Measurements from ENCODE around the gene SLC44A1.

SLC44A1 gene

GRCh38 chr9:105385381-105385985 lies 141.0 kb downstream of the SLC44A1 start:
- Histone ChIP-seq H3K9ac (ENCODE audit: insufficient read length, low read depth) (no peak overlapping the region), H3K9me3 (ENCODE audit: insufficient read depth, low read length) (no peaks in the 10 kb centered on the region), H3K4me3 (ENCODE audit: insufficient read length, low read depth) (no peak overlapping the region), H3K4me1 (ENCODE audit: insufficient read depth, insufficient read length) (no peaks in the 10 kb centered on the region), H3K27me3 (ENCODE audit: insufficient read depth, insufficient read length) (no peaks in the 10 kb centered on the region), H3K36me3 (ENCODE audit: insufficient read depth, insufficient read length, low read length) (peaks cover 23% of the 10 kb centered on the region)
- TF ChIP-seq YY1 (IDR thresholded peaks at IDR 0.05; ENCODE audit: insufficient read depth, insufficient read length), result no peak
- TF ChIP-seq ZNF274 (IDR thresholded peaks at IDR 0.05; ENCODE audit: low read depth, low read length), result no peak
- no peak for TF ChIP-seq SUZ12 (IDR thresholded peaks at IDR 0.05; ENCODE audit: extremely low read depth, insufficient read depth, insufficient read length)
- DNase-seq (ENCODE audit: low read depth, low spot score), result no peak

GRCh38 chr9:105389796-105390195 lies 145.3 kb downstream of the SLC44A1 start:
- no peak for DNase-seq (ENCODE audit: low read depth, low spot score)
- Histone ChIP-seq H3K9ac (ENCODE audit: insufficient read length, low read depth) (no peak overlapping the region), H3K4me3 (ENCODE audit: insufficient read length, low read depth) (no peak overlapping the region), H3K9me3 (ENCODE audit: insufficient read depth, low read length) (no peaks in the 10 kb centered on the region), H3K27me3 (ENCODE audit: insufficient read depth, insufficient read length) (no peaks in the 10 kb centered on the region), H3K36me3 (ENCODE audit: insufficient read depth, insufficient read length, low read length) (peaks cover 12% of the 10 kb centered on the region), H3K4me1 (ENCODE audit: insufficient read depth, insufficient read length) (no peaks in the 10 kb centered on the region)
- TF ChIP-seq ZNF274 (IDR thresholded peaks at IDR 0.05; ENCODE audit: low read depth, low read length) (no peak), YY1 (IDR thresholded peaks at IDR 0.05; ENCODE audit: insufficient read depth, insufficient read length) (no peak), SUZ12 (IDR thresholded peaks at IDR 0.05; ENCODE audit: extremely low read depth, insufficient read depth, insufficient read length) (no peak)

- Histone ChIP-seq H3K4me1 (ENCODE audit: insufficient read depth, insufficient read length) (no peaks in the 10 kb centered on the region), H3K9me3 (ENCODE audit: insufficient read depth, low read length) (no peaks in the 10 kb centered on the region), H3K36me3 (ENCODE audit: insufficient read depth, insufficient read length, low read length) (peaks cover 3% of the 10 kb centered on the region), H3K4me3 (ENCODE audit: insufficient read length, low read depth) (no peak overlapping the region), H3K27me3 (ENCODE audit: insufficient read depth, insufficient read length) (no peaks in the 10 kb centered on the region), H3K9ac (ENCODE audit: insufficient read length, low read depth) (no peak overlapping the region)
- TF ChIP-seq YY1 (IDR thresholded peaks at IDR 0.05; ENCODE audit: insufficient read depth, insufficient read length), result no peak
- no peak for TF ChIP-seq ZNF274 (IDR thresholded peaks at IDR 0.05; ENCODE audit: low read depth, low read length)
- TF ChIP-seq SUZ12 (IDR thresholded peaks at IDR 0.05; ENCODE audit: extremely low read depth, insufficient read depth, insufficient read length), result no peak
- no peak for DNase-seq (ENCODE audit: low read depth, low spot score)
Observed at GRCh38 chr9:105390871-105391270, 146.4 kb downstream of the SLC44A1 start.

GRCh38 chr9:105391288-105391687 lies 146.8 kb downstream of the SLC44A1 start:
- no peak for DNase-seq (ENCODE audit: low read depth, low spot score)
- Histone ChIP-seq H3K9ac (ENCODE audit: insufficient read length, low read depth) (no peak overlapping the region), H3K4me3 (ENCODE audit: insufficient read length, low read depth) (no peak overlapping the region), H3K27me3 (ENCODE audit: insufficient read depth, insufficient read length) (no peaks in the 10 kb centered on the region), H3K36me3 (ENCODE audit: insufficient read depth, insufficient read length, low read length) (no peaks in the 10 kb centered on the region), H3K4me1 (ENCODE audit: insufficient read depth, insufficient read length) (no peaks in the 10 kb centered on the region), H3K9me3 (ENCODE audit: insufficient read depth, low read length) (no peaks in the 10 kb centered on the region)
- TF ChIP-seq SUZ12 (IDR thresholded peaks at IDR 0.05; ENCODE audit: extremely low read depth, insufficient read depth, insufficient read length) (no peak), ZNF274 (IDR thresholded peaks at IDR 0.05; ENCODE audit: low read depth, low read length) (no peak), YY1 (IDR thresholded peaks at IDR 0.05; ENCODE audit: insufficient read depth, insufficient read length) (no peak)

GRCh38 chr9:105392531-105392930 lies 148.1 kb downstream of the SLC44A1 start:
- TF ChIP-seq ZNF274 (IDR thresholded peaks at IDR 0.05; ENCODE audit: low read depth, low read length) (no peak), YY1 (IDR thresholded peaks at IDR 0.05; ENCODE audit: insufficient read depth, insufficient read length) (no peak), SUZ12 (IDR thresholded peaks at IDR 0.05; ENCODE audit: extremely low read depth, insufficient read depth, insufficient read length) (no peak)
- no peaks in the 10 kb centered on the region for H3K36me3 ChIP-seq (ENCODE audit: insufficient read depth, insufficient read length, low read length)
- DNase-seq (ENCODE audit: low read depth, low spot score), result no peak
- no peaks in the 10 kb centered on the region for H3K27me3 ChIP-seq (ENCODE audit: insufficient read depth, insufficient read length)
- no peak overlapping the region for H3K4me3 ChIP-seq (ENCODE audit: insufficient read length, low read depth)
- H3K4me1 ChIP-seq (ENCODE audit: insufficient read depth, insufficient read length), result no peaks in the 10 kb centered on the region
- H3K9me3 ChIP-seq (ENCODE audit: insufficient read depth, low read length), result no peaks in the 10 kb centered on the region
- no peak overlapping the region for H3K9ac ChIP-seq (ENCODE audit: insufficient read length, low read depth)

- no peak overlapping the region for H3K9ac ChIP-seq (ENCODE audit: insufficient read length, low read depth)
- H3K36me3 ChIP-seq (ENCODE audit: insufficient read depth, insufficient read length, low read length), result no peaks in the 10 kb centered on the region
- TF ChIP-seq YY1 (IDR thresholded peaks at IDR 0.05; ENCODE audit: insufficient read depth, insufficient read length), result no peak
- TF ChIP-seq SUZ12 (IDR thresholded peaks at IDR 0.05; ENCODE audit: extremely low read depth, insufficient read depth, insufficient read length), result no peak
- no peak for TF ChIP-seq ZNF274 (IDR thresholded peaks at IDR 0.05; ENCODE audit: low read depth, low read length)
- no peaks in the 10 kb centered on the region for H3K9me3 ChIP-seq (ENCODE audit: insufficient read depth, low read length)
- no peaks in the 10 kb centered on the region for H3K4me1 ChIP-seq (ENCODE audit: insufficient read depth, insufficient read length)
- H3K4me3 ChIP-seq (ENCODE audit: insufficient read length, low read depth), result no peak overlapping the region
- no peak for DNase-seq (ENCODE audit: low read depth, low spot score)
- H3K27me3 ChIP-seq (ENCODE audit: insufficient read depth, insufficient read length), result no peaks in the 10 kb centered on the region
Observed at GRCh38 chr9:105393576-105394344, 149.3 kb downstream of the SLC44A1 start.

GRCh38 chr9:105396441-105396840 lies 152.0 kb downstream of the SLC44A1 start:
- Histone ChIP-seq H3K36me3 (ENCODE audit: insufficient read depth, insufficient read length, low read length) (no peaks in the 10 kb centered on the region), H3K9ac (ENCODE audit: insufficient read length, low read depth) (no peak overlapping the region), H3K4me1 (ENCODE audit: insufficient read depth, insufficient read length) (no peaks in the 10 kb centered on the region), H3K4me3 (ENCODE audit: insufficient read length, low read depth) (no peak overlapping the region), H3K9me3 (ENCODE audit: insufficient read depth, low read length) (no peaks in the 10 kb centered on the region), H3K27me3 (ENCODE audit: insufficient read depth, insufficient read length) (no peaks in the 10 kb centered on the region)
- no peak for DNase-seq (ENCODE audit: low read depth, low spot score)
- TF ChIP-seq SUZ12 (IDR thresholded peaks at IDR 0.05; ENCODE audit: extremely low read depth, insufficient read depth, insufficient read length), result no peak
- TF ChIP-seq ZNF274 (IDR thresholded peaks at IDR 0.05; ENCODE audit: low read depth, low read length), result no peak
- no peak for TF ChIP-seq YY1 (IDR thresholded peaks at IDR 0.05; ENCODE audit: insufficient read depth, insufficient read length)
